Mesenteric fat pad (tissue), 1 donor: ENCODE data around the gene ELOF1. TPM values are rescaled to one million over a fixed set of nuclear protein-coding genes. Genes with fewer than 3 reads are reported as not detected.
"Not testable (repeated sequence)": the region's sequence is repeated elsewhere in the genome, so short reads cannot be mapped to it uniquely, and the experiment has no call there.

ENCODE experiments used
- DNase-seq: peaks from one replicate; pipeline ENCODE4 v3.0.0-alpha.2; 2020; ENCODE audit warnings: low spot score
- long read RNA-seq: library from polyadenylated mRNA; unstranded; transcript quantifications from one replicate; pipeline ENCODE4 v2.0.0, GENCODE V29; 2020
- total RNA-seq: library from RNA; stranded (reverse); fragmentation: NEBNext Ultra II Directional; extraction: Animal tissue kit (Norgen Biotek cat#: 25700); gene quantifications from one replicate; pipeline ENCODE4 v1.2.1, GENCODE V29; 2021
- donor health status: DM: yes; HTN: yes; CAD: no.

ELOF1 gene
- 35.0 TPM for total RNA-seq
- long read RNA-seq, transcript ELOF1-201 (4 exons, 1,019 nt) = major isoform, 13 of 20 reads
- long read RNA-seq, partial matches to known transcripts = 5 of 20 reads
- long read RNA-seq, other reads (novel, unspliced or antisense) = 2 of 20 reads

DNA sequence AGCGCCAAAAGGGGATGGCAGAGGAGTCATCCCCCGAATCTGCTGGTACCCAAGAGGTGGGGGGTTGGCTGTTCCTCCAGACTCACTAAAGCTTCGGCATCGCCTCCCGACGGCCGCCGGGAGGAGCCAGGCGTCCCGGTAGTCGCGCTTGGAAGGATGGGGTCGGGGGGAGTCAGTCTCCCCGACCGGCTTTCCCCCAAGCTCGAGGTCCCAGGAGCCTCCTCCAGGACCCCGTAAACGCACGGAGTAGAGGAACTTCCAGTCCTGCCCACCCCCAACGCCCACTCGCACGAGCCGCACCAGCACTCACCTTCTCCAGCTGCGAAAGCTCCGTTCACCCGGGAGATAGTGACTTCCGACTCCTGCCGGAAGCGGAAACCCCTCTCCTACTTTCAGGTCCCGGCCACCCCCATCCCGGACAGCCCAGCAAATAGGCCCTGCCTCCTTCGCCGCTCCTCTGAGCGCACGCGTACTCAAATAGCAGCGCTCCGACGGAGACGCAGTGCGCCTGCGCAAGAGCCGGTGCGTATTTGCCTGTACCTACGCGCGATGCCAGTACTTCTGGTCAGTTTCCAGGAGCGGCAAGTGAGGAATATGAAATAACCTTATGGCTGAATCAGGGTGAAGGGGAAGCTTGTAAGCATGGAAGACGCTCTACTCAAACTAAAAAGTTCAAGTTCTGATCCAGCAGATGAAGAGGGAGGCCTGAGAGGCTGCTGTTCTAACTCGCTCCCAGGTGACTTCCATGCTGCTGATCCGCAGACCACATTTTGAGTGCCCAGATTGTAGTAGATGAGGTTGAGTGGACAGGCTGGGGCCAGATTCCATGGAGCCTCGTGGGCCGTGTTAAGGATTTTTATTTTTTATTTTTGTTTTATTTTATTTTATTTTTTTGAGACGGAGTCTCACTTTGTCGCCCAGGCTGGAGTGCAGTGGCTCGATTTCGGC, at the start of gene ELOF1:
TSS of gene ELOF1 (minus strand) at position 350 of the 948 bp plus-strand sequence. CDS start 4,883 bp downstream, outside the sequence.
- DNase-seq = peak; percentile 99

GRCh38 chr19:11606484-11606883, 47.5 kb upstream of the ELOF1 start:
- no peak for DNase-seq

DNA sequence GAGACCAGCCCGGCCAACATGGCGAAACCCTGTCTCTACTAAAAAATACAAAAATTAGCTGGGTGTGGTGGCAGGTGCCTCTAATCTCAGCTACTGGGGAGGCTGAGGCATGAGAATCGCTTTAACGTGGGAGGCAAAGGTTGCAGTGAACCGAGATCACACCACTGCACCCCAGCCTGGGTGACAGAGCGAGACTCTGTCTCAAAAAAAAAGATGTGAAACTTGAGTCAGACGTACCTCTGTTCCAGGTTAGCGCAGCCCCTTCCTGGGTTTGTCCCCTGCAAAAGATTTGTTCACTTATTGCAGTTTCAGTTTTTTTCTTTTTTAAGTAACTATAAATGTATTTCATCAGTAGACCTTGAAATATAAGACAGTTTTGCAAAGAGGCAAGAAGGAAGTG, 40.7 kb upstream of the ELOF1 start:
- not testable (repeated sequence) for DNase-seq

- no peak for DNase-seq
These were observed 39.7 kb upstream of the ELOF1 start for GRCh38 chr19:11598746-11599145.

DNA sequence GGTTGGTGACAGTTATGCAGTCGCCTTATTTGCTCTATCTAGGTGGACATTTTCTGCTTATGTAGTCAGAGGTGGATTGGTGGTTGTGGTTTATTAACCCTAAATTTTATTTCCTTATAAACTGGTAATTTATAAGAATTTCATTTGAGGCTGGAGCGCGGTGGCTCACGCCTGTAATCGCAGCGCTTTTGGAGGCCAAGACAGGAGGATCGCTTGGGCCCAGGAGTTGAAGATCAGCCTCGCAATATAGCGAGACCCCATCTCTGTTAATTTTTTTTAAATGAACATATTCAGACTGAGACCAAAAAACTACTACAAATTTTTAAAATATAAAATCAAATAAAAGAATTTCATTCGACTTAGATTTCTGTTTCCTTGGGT, 39.1 kb upstream of the ELOF1 start:
- DNase-seq = no peak

- DNase-seq = peak; percentile 99
These were observed 38.4 kb upstream of the ELOF1 start, which contains the start of gene ZNF627 for GRCh38 chr19:11597202-11598102. Gene ZNF627, plus strand, starts transcription at chr19:11597483. Its CDS starts 145 bp downstream, at chr19:11597628.

GRCh38 chr19:11596156-11596555, 37.1 kb upstream of the ELOF1 start:
- DNase-seq = no peak

- no peak for DNase-seq
These were observed 35.1 kb upstream of the ELOF1 start for GRCh38 chr19:11594084-11594483.

DNA sequence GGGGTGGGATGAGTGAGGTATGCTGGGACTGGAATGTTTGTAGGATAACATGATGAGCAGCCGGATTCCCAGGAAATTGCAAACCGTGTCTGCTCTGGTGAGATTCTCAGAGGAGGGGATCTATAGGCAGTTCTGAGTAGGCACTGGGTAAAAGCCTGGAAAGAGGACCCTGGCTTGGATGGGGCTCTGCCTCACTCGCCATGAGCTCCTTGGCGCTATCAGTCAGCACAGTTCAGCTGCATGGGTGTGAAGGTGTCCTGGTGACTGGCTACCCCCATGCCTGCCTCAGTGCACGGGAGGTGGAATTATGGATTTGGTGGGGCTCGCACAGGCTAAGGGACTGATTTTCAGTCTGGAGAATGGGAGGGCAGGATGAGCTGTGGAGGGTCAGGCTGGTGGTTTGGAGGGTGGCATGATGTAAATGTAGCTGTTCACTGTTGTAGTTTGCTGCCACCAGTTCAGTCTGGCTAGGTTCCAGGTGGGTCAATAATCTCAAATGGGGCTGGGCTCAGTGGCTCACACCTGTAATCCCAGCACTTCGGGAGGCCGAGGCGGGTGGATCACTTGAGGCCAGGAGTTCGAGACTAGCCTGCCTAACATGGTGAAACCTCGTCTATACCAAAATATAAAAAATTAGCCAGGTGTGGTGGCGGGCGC, 29.1 kb upstream of the ELOF1 start:
- DNase-seq = no peak

- DNase-seq = no peak
These were observed 28.4 kb upstream of the ELOF1 start for GRCh38 chr19:11587302-11587974.

- DNase-seq = no peak
These were observed 27.3 kb upstream of the ELOF1 start for GRCh38 chr19:11586331-11586730.

- DNase-seq = no peak
These were observed 22.7 kb upstream of the ELOF1 start for GRCh38 chr19:11581740-11582139.

- no peak for DNase-seq
These were observed 21.1 kb upstream of the ELOF1 start for GRCh38 chr19:11580116-11580515.

DNA sequence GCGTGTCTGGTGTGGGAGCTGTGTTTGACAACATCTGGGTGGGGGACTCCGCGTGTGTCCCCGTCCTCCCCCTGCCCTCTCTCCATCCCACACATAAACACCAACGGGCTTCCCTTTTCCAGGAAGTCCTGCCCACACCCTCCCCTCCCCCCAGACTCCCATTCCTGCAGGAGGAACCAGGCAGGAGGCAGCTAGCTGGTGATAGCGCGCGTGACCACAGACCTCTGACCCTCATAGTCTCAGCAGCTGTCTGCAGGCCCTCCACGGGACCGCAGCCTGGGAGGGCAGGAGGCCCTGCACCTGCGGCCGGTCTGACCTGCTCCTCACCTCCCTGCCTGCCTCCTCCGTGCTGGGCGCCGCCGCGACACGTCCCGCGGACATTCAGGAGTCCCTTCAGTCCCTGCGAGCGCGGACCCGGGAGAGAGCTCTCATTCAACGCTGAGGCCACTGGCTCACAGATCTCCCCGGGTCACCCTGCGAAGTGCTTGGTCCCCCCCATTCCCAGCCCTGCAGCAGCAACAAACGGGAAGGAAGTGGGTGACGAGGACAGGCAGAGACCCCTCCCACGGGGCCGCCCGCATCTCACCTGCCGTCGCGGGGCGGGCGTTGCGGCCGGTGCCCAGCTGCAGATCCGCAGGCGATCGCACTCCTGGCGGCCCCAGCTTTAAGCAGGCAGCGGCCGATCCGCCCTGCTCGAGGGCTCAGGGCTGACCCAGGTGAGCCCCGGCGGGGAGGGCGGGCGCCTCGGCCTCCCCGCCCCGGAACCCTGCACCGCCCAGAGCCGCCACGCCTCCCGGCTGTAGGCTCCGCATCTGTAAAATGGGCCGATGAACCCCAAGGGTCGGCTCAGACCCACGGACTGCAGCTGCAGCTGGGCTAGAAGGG, 19.5 kb upstream of the ELOF1 start:
- no peak for DNase-seq

- DNase-seq = no peak
These were observed 18.6 kb upstream of the ELOF1 start, which contains the start of gene ACP5 for GRCh38 chr19:11577451-11578257. Gene ACP5, minus strand, starts transcription at chr19:11577645. Its CDS starts 328 bp downstream, at chr19:11577317.

DNA sequence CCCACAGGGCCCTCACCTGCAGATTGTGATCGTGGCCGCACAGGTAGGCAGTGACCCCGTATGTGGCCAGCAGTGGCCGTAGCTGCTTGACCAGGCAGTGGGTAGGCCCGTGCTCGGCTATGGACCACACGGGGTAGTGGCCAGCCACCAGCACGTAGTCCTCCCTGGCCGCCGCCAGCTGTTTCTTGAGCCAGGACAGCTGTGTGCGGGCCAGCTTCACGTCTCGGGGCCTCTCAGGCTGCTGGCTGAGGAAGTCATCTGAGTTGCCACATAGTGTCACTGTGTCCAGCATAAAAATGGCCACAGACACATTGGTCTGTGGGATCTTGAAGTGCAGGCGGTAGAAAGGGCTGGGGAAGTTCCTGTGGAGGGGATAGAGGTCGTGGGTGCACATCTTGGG, 17.2 kb upstream of the ELOF1 start:
- DNase-seq = no peak

DNA sequence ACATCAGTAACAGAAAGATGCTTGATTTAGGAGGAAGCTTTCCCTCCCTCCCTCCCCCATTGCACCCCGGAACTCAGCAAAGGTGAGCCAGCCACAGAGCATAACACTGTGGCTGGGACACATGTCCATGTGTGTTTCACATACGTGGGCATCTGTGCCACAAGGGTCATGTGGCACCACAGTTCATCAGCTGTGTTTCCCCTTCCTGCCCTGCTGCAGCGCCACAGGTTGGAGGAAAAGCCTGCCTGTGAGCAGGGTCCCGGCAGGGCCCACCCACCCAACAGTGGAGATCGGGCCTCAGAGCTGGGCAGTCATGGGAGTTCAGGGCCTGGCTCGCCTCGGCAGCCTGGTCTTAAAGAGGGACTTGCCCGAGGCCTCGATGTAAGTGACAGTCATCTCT, 15.7 kb upstream of the ELOF1 start:
- no peak for DNase-seq

- DNase-seq = not testable (repeated sequence)
These were observed 14.7 kb upstream of the ELOF1 start for GRCh38 chr19:11573763-11574162.
